IPS-15b (cell line): ENCODE measurements around the gene PARD3.
"Not testable (repeated sequence)": the region's sequence is repeated elsewhere in the genome, so short reads cannot be mapped to it uniquely, and the experiment has no call there.

Source experiments
- H3K27me3 ChIP-seq: one replicate; pipeline ENCODE4 v1.6.1; 2013; ENCODE audit warnings: low read length; ENCODE audit not compliant: control insufficient read depth, insufficient read depth
- H3K36me3 ChIP-seq: one replicate; pipeline ENCODE4 v1.6.1; 2013; ENCODE audit warnings: low read length; ENCODE audit not compliant: control insufficient read depth, insufficient read depth
- H3K4me1 ChIP-seq: one replicate; pipeline ENCODE4 v1.6.1; 2013; ENCODE audit warnings: mild to moderate bottlenecking, low read length; ENCODE audit not compliant: control insufficient read depth, insufficient read depth
- H3K4me3 ChIP-seq: one replicate; pipeline ENCODE4 v1.5.1; 2013; ENCODE audit warnings: low read depth, low read length
- H3K9ac ChIP-seq: one replicate; pipeline ENCODE4 v1.6.1; 2013; ENCODE audit warnings: low read depth, mild to moderate bottlenecking, low read length
- H3K9me3 ChIP-seq: one replicate; pipeline ENCODE4 v1.6.1; 2013; ENCODE audit warnings: mild to moderate bottlenecking, low read length; ENCODE audit not compliant: control insufficient read depth, insufficient read depth

PARD3 gene

GRCh38 chr10:34808801-34809745 is 6.0 kb downstream of the PARD3 start:
- Histone ChIP-seq H3K4me3 (peak overlapping the region; percentile 41), H3K4me1 (peaks cover 22% of the 10 kb centered on the region), H3K9ac (no peak overlapping the region), H3K36me3 (peaks cover 2% of the 10 kb centered on the region), H3K9me3 (no peaks in the 10 kb centered on the region), H3K27me3 (no peaks in the 10 kb centered on the region)

- H3K9me3 ChIP-seq = no peaks in the 10 kb centered on the region
- no peaks in the 10 kb centered on the region for H3K36me3 ChIP-seq
- H3K27me3 ChIP-seq = no peaks in the 10 kb centered on the region
- H3K9ac ChIP-seq = no peak overlapping the region
- peaks cover 22% of the 10 kb centered on the region for H3K4me1 ChIP-seq
- H3K4me3 ChIP-seq = no peak overlapping the region
Observed at GRCh38 chr10:34808336-34808735, 6.8 kb downstream of the PARD3 start.

- no peak overlapping the region for H3K9ac ChIP-seq
- H3K9me3 ChIP-seq = no peaks in the 10 kb centered on the region
Observed at GRCh38 chr10:34804306-34804705, 10.8 kb downstream of the PARD3 start.

GRCh38 chr10:34802692-34803091 is 12.4 kb downstream of the PARD3 start:
- H3K4me3 ChIP-seq = no peak overlapping the region
- no peaks in the 10 kb centered on the region for H3K27me3 ChIP-seq
- H3K36me3 ChIP-seq = no peaks in the 10 kb centered on the region

More at GRCh38 chr10:34804306-34804705, 10.8 kb downstream of the PARD3 start:
- Histone ChIP-seq H3K27me3 (no peaks in the 10 kb centered on the region), H3K4me1 (peaks cover 23% of the 10 kb centered on the region), H3K4me3 (no peak overlapping the region), H3K36me3 (no peaks in the 10 kb centered on the region)

GRCh38 chr10:34801097-34801733 is 13.9 kb downstream of the PARD3 start:
- Histone ChIP-seq H3K36me3 (no peaks in the 10 kb centered on the region), H3K4me3 (no peak overlapping the region), H3K4me1 (peaks cover 18% of the 10 kb centered on the region), H3K9me3 (no peaks in the 10 kb centered on the region), H3K9ac (no peak overlapping the region), H3K27me3 (no peaks in the 10 kb centered on the region)

More at GRCh38 chr10:34802692-34803091, 12.4 kb downstream of the PARD3 start:
- Histone ChIP-seq H3K9ac (no peak overlapping the region), H3K9me3 (no peaks in the 10 kb centered on the region), H3K4me1 (peaks cover 18% of the 10 kb centered on the region)

- Histone ChIP-seq H3K4me1 (peaks cover 18% of the 10 kb centered on the region), H3K4me3 (no peak overlapping the region), H3K9me3 (no peaks in the 10 kb centered on the region), H3K36me3 (no peaks in the 10 kb centered on the region), H3K27me3 (no peaks in the 10 kb centered on the region), H3K9ac (no peak overlapping the region)
Observed at GRCh38 chr10:34800624-34801023, 14.5 kb downstream of the PARD3 start.

GRCh38 chr10:34798654-34799053 is 16.4 kb downstream of the PARD3 start:
- no peaks in the 10 kb centered on the region for H3K36me3 ChIP-seq
- no peak overlapping the region for H3K9ac ChIP-seq
- no peaks in the 10 kb centered on the region for H3K27me3 ChIP-seq
- no peaks in the 10 kb centered on the region for H3K9me3 ChIP-seq
- H3K4me3 ChIP-seq = no peak overlapping the region
- H3K4me1 ChIP-seq = peaks cover 20% of the 10 kb centered on the region

GRCh38 chr10:34797155-34797554 is 17.9 kb downstream of the PARD3 start:
- no peaks in the 10 kb centered on the region for H3K27me3 ChIP-seq
- H3K4me1 ChIP-seq = peaks cover 24% of the 10 kb centered on the region
- no peak overlapping the region for H3K4me3 ChIP-seq
- no peak overlapping the region for H3K9ac ChIP-seq
- H3K36me3 ChIP-seq = no peaks in the 10 kb centered on the region
- no peaks in the 10 kb centered on the region for H3K9me3 ChIP-seq

GRCh38 chr10:34796133-34796532 is 19.0 kb downstream of the PARD3 start:
- no peaks in the 10 kb centered on the region for H3K27me3 ChIP-seq
- peaks cover 19% of the 10 kb centered on the region for H3K4me1 ChIP-seq
- no peak overlapping the region for H3K4me3 ChIP-seq
- H3K36me3 ChIP-seq = no peaks in the 10 kb centered on the region
- no peak overlapping the region for H3K9ac ChIP-seq
- no peaks in the 10 kb centered on the region for H3K9me3 ChIP-seq

- Histone ChIP-seq H3K9ac (no peak overlapping the region), H3K4me1 (peaks cover 16% of the 10 kb centered on the region), H3K36me3 (no peaks in the 10 kb centered on the region), H3K9me3 (no peaks in the 10 kb centered on the region), H3K27me3 (no peaks in the 10 kb centered on the region), H3K4me3 (no peak overlapping the region)
Observed at GRCh38 chr10:34795334-34795733, 19.8 kb downstream of the PARD3 start.

- no peaks in the 10 kb centered on the region for H3K9me3 ChIP-seq
Observed at GRCh38 chr10:34794835-34795234, 20.3 kb downstream of the PARD3 start.

GRCh38 chr10:34793581-34793980 is 21.5 kb downstream of the PARD3 start:
- H3K4me3 ChIP-seq, H3K9ac ChIP-seq, H3K9me3 ChIP-seq, H3K36me3 ChIP-seq, H3K27me3 ChIP-seq: not testable (repeated sequence)
- peaks cover 14% of the 10 kb centered on the region for H3K4me1 ChIP-seq

More at GRCh38 chr10:34794835-34795234, 20.3 kb downstream of the PARD3 start:
- Histone ChIP-seq H3K4me3 (no peak overlapping the region), H3K9ac (no peak overlapping the region), H3K36me3 (no peaks in the 10 kb centered on the region), H3K27me3 (no peaks in the 10 kb centered on the region), H3K4me1 (peaks cover 16% of the 10 kb centered on the region)
